ENCODE measurements around the gene HDAC1.

DNA sequence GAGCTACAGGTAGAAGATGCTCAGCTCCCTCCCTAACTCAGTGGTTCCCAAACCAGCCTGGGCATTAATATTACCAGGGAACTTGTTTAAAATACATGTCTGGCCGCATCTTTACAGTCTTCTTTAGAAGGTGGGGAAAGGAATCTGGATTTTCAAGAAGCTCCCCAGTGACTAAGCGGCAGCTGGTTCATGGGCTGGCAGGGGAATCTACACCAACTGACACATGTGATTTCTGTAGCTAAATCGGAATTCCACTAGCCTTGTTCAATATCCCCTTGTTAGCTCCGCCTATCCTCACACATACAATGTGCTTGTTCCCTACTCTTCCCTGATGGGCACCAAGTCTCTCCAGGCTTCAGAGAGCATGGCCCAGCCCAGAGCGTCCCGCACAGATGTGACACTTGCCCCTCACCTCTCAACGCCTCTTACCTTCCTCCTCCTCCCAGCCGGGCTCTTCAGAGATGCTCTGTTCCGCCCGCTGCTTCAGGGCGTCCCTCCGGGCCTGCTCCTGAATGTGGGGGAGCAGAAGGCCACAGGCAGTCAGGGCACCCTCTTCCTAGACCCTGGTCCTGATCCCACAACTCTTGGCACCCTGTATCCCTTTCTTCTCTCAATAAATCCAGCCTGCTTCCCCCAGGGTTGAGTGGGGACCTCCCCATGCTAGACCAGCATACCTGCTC lies 85.8 kb downstream of the HDAC1 start:
- TF ChIP-seq CTCF (IDR thresholded peaks at IDR 0.05; ENCODE audit: insufficient read depth, low read length, poor library complexity, severe bottlenecking): no peak
- TF ChIP-seq EZH2phosphoT487 (conservative IDR thresholded peaks at IDR 0.05; ENCODE audit: low read length): no peak
